ENCODE data around the gene PACS1.
"Not testable (repeated sequence)": the region's sequence is repeated elsewhere in the genome, so short reads cannot be mapped to it uniquely, and the experiment has no call there.

PACS1 gene

DNA sequence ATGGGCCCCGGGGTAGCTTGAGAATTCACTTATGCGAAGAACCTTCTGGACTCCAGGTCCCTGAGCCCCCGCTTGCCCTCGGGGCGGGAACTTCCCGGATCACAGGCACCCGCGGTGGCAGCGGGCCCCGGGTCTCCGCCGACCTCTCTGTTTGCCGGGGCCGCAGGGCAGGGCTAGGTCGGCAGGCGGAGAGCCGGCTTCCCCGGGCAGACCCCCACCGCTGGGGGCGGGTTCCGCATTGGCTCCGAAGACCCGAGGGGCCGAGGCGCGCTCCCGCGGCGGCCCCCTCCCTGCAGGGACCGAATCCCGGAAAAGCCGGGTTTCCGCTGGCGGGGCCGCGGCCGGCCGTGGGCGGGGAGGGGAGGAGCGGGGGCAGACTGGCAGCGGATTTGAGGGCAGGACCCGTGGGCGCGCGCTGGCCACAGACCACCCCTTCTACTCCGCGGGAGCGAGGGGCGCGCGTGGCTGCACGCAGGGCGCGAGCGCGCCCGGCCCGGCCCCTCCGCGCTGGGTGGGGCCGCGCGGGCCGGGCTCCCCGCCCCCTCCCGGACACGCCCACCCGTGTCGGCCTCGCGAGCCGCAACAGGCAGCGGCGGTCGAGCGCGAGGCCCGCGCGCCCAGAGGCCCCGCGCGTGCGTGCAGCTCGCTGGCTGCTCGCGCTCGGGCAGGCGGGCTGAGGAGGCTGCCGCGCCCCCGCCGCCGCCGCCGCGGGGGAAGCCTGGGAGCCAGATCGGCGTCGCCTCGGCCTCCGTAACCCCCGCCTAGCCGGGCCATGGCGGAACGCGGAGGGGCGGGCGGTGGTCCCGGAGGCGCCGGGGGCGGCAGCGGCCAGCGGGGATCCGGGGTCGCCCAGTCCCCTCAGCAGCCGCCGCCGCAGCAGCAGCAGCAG is at the start of gene PACS1:
TSS of gene PACS1 (plus strand) at position 558 of the 889 bp plus-strand sequence. CDS start at position 773, 215 bp downstream.
- Mint-ChIP-seq H3K9me3 (no peaks in the 10 kb centered on the region), H3K36me3 (ENCODE audit: low read depth) (peaks cover 67% of the 10 kb centered on the region), H3K27ac (peak within 1 kb of the TSS; percentile 95), H3K27me3 (ENCODE audit: low read depth) (no peaks in the 10 kb centered on the region), H3K4me1 (ENCODE audit: low read depth) (peaks cover 54% of the 10 kb centered on the region), H3K4me3 (peak within 1 kb of the TSS; percentile 90)
- peak; percentile 77 for DNase-seq (ENCODE audit: low spot score)

DNA sequence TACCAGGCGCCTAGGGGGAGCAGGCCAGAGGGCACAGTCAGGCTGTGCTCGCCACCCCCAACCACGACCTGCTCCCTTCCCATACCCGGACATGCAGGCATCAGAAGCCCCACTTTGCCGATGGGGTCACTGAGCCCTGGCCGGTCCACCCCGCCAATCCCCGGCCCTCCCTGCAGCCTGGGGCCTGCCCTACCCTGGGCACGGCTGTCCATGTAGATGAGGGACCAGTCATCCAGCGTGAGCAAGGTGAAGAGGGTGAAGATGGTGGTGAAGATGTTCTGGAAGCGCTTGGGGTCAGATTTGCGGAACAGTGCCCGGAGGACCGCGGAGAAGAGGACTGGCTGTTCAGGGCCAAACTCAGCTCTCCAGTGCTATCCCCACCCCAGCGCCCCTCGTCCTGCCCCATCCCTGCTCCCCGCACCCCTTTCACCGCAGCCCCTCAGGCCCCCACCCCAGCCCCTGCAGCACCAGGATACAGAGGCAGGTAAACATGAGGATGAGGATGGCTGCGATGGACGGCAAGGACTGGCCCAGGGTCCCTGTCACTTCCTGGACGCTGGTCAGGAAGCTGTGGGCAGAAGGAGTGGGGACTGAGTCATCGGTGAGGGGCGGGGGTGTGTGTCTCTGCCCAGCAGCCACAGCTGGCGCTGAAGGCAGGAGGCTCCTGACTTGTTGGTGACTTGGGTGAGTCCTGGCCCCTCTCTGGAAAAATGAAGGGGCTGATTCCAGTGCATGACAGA is 49.3 kb upstream of the PACS1 start:
- no peaks in the 10 kb centered on the region for H3K9me3 Mint-ChIP-seq
- H3K27me3 Mint-ChIP-seq (ENCODE audit: low read depth) = peaks cover 4% of the 10 kb centered on the region
- no peak overlapping the region for H3K27ac Mint-ChIP-seq
- H3K4me1 Mint-ChIP-seq (ENCODE audit: low read depth) = peaks cover 11% of the 10 kb centered on the region
- no peak overlapping the region for H3K4me3 Mint-ChIP-seq
- H3K36me3 Mint-ChIP-seq (ENCODE audit: low read depth) = no peaks in the 10 kb centered on the region
- DNase-seq (ENCODE audit: low spot score) = peak; percentile 56

- peaks cover 11% of the 10 kb centered on the region for H3K4me1 Mint-ChIP-seq (ENCODE audit: low read depth)
- H3K36me3 Mint-ChIP-seq (ENCODE audit: low read depth) = no peaks in the 10 kb centered on the region
- H3K27me3 Mint-ChIP-seq (ENCODE audit: low read depth) = peaks cover 4% of the 10 kb centered on the region
- no peaks in the 10 kb centered on the region for H3K9me3 Mint-ChIP-seq
- DNase-seq (ENCODE audit: low spot score) = peak; percentile 71
- peak overlapping the region; percentile 57 for H3K4me3 Mint-ChIP-seq
- H3K27ac Mint-ChIP-seq = no peak overlapping the region
Measured at GRCh38 chr11:66022401-66023185, 47.5 kb upstream of the PACS1 start.

DNA sequence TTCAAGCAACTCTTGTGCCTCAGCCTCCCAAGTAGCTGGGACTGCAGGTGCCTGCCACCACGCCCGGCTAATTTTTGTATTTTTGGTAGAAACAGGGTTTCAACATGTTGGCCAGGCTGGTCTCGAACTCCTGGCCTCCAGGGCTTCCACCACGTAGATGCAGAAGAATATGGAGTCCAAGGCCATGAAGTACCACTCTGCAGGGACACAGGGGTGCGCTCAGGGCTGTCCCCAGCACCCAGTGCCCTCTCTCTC is 47.0 kb upstream of the PACS1 start:
- peaks cover 11% of the 10 kb centered on the region for H3K4me1 Mint-ChIP-seq (ENCODE audit: low read depth)
- H3K4me3 Mint-ChIP-seq; H3K27ac Mint-ChIP-seq; DNase-seq (ENCODE audit: low spot score); H3K36me3 Mint-ChIP-seq (ENCODE audit: low read depth); H3K27me3 Mint-ChIP-seq (ENCODE audit: low read depth); H3K9me3 Mint-ChIP-seq: not testable (repeated sequence)

GRCh38 chr11:66026017-66026529 is 44.0 kb upstream of the PACS1 start, which contains the start of gene CATSPER1:
Gene CATSPER1 (minus strand): TSS chr11:66026479. CDS start chr11:66026379, 100 bp downstream.
- H3K36me3 Mint-ChIP-seq (ENCODE audit: low read depth) = no peaks in the 10 kb centered on the region
- DNase-seq (ENCODE audit: low spot score) = no peak

GRCh38 chr11:66032957-66033735 is 36.9 kb upstream of the PACS1 start:
- no peaks in the 10 kb centered on the region for H3K36me3 Mint-ChIP-seq (ENCODE audit: low read depth)
- no peak for DNase-seq (ENCODE audit: low spot score)
- H3K9me3 Mint-ChIP-seq = no peaks in the 10 kb centered on the region
- H3K27ac Mint-ChIP-seq = no peak overlapping the region
- no peaks in the 10 kb centered on the region for H3K4me1 Mint-ChIP-seq (ENCODE audit: low read depth)
- H3K4me3 Mint-ChIP-seq = no peak overlapping the region
- peaks cover 4% of the 10 kb centered on the region for H3K27me3 Mint-ChIP-seq (ENCODE audit: low read depth)

More at GRCh38 chr11:66026017-66026529, 44.0 kb upstream of the PACS1 start, which contains the start of gene CATSPER1:
- Mint-ChIP-seq H3K27me3 (ENCODE audit: low read depth) (peaks cover 6% of the 10 kb centered on the region), H3K9me3 (no peaks in the 10 kb centered on the region), H3K27ac (no peak within 1 kb of the TSS), H3K4me3 (no peak within 1 kb of the TSS), H3K4me1 (ENCODE audit: low read depth) (peaks cover 9% of the 10 kb centered on the region)

DNA sequence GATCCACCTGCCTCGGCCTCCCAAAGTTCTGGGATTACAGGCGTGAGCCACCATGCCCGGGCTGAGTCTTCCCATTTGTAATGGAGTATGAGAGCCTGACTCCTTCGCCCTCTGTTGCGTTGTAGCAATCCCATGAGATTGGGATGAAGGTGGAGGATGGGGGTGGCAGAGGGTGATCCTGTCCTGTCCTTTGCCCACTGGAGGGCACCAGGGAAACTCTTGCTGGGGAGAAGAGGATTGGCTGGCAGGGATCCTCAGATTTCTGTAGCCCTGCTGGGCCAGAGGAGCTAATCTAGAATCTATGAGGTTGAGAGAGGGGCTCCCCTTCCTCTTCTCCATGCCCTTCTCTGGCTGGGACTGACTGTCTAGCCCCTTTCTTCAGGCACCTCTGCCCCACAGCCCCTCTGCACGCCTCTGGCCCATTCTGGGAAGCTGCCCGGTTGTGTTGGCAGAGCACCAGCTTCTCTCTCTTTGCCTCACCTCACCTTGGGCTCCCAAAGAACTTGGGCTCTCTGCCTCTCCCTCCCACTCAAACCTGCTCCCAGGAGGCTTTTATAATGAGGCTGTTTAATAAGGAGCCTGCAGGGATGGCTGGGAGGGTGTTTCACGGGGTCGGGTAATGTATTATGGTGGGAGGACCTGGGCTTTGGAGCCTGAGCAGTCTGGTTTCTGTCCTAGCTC is 34.3 kb upstream of the PACS1 start:
- H3K9me3 Mint-ChIP-seq = no peaks in the 10 kb centered on the region
- no peak overlapping the region for H3K27ac Mint-ChIP-seq
- no peaks in the 10 kb centered on the region for H3K4me1 Mint-ChIP-seq (ENCODE audit: low read depth)
- no peak overlapping the region for H3K4me3 Mint-ChIP-seq
- no peaks in the 10 kb centered on the region for H3K36me3 Mint-ChIP-seq (ENCODE audit: low read depth)
- H3K27me3 Mint-ChIP-seq (ENCODE audit: low read depth) = peaks cover 4% of the 10 kb centered on the region
- DNase-seq (ENCODE audit: low spot score) = no peak

DNA sequence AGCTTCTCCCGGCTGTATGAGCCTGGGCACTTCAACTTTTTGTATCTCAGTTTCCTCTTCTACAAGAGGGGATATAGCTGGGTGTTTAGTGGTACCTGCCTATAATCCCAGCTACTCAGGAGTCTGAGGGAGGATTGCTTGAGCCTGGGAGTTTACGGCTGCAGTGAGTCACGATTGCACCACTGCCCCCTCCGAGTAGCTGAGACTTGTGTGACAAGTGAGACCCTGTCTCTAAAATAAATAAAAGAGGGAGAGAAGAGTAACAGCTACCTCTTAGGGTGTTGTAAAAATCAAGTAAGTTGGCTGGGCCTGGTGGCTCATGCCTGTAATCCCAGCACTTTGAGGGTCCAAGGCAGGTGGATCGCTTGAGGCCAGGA is 33.8 kb upstream of the PACS1 start:
- no peaks in the 10 kb centered on the region for H3K4me1 Mint-ChIP-seq (ENCODE audit: low read depth)
- H3K4me3 Mint-ChIP-seq = no peak overlapping the region
- no peak for DNase-seq (ENCODE audit: low spot score)
- no peak overlapping the region for H3K27ac Mint-ChIP-seq
- H3K36me3 Mint-ChIP-seq (ENCODE audit: low read depth) = no peaks in the 10 kb centered on the region
- H3K27me3 Mint-ChIP-seq (ENCODE audit: low read depth) = peaks cover 4% of the 10 kb centered on the region
- H3K9me3 Mint-ChIP-seq = no peaks in the 10 kb centered on the region

GRCh38 chr11:66037327-66037726 is 32.7 kb upstream of the PACS1 start:
- no peaks in the 10 kb centered on the region for H3K4me1 Mint-ChIP-seq (ENCODE audit: low read depth)
- no peaks in the 10 kb centered on the region for H3K9me3 Mint-ChIP-seq
- no peak for DNase-seq (ENCODE audit: low spot score)
- no peaks in the 10 kb centered on the region for H3K36me3 Mint-ChIP-seq (ENCODE audit: low read depth)
- no peak overlapping the region for H3K27ac Mint-ChIP-seq
- peaks cover 4% of the 10 kb centered on the region for H3K27me3 Mint-ChIP-seq (ENCODE audit: low read depth)
- no peak overlapping the region for H3K4me3 Mint-ChIP-seq

DNA sequence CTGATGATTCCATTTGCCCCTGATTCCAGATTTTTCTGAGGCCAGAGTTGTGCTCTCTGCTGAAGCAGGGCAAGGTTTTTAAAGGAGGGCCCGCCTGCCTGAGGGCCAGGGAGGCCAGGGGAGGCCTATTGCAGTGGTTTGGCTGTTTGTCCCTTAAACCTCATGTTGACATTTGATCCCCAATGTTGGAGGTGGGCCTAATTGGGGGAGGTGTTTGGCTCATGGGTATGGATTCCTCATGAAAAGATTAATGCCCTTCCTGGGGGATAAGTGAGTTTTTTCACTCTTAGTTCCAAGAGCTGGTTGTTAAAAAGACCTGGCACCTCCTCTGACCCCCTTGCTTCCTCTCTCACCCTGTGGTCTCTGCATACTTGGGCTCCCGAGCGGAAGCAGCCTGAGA is 30.3 kb upstream of the PACS1 start:
- no peak overlapping the region for H3K27ac Mint-ChIP-seq
- H3K27me3 Mint-ChIP-seq (ENCODE audit: low read depth) = peaks cover 2% of the 10 kb centered on the region
- no peak overlapping the region for H3K4me3 Mint-ChIP-seq
- peaks cover 3% of the 10 kb centered on the region for H3K4me1 Mint-ChIP-seq (ENCODE audit: low read depth)
- no peak for DNase-seq (ENCODE audit: low spot score)
- H3K36me3 Mint-ChIP-seq (ENCODE audit: low read depth) = no peaks in the 10 kb centered on the region
- no peaks in the 10 kb centered on the region for H3K9me3 Mint-ChIP-seq

GRCh38 chr11:66042227-66042995 is 27.7 kb upstream of the PACS1 start:
- H3K27me3 Mint-ChIP-seq (ENCODE audit: low read depth) = no peaks in the 10 kb centered on the region

More at GRCh38 chr11:66042227-66042995, 27.7 kb upstream of the PACS1 start:
- Mint-ChIP-seq H3K4me3 (no peak overlapping the region), H3K9me3 (no peaks in the 10 kb centered on the region), H3K4me1 (ENCODE audit: low read depth) (peaks cover 11% of the 10 kb centered on the region), H3K36me3 (ENCODE audit: low read depth) (no peaks in the 10 kb centered on the region), H3K27ac (no peak overlapping the region)
- no peak for DNase-seq (ENCODE audit: low spot score)
